Panc1 (cell line): ENCODE data around the gene FOXK1. TPM values are rescaled to one million over a fixed set of nuclear protein-coding genes. Genes with fewer than 3 reads are reported as not detected.

Experiments
- ATAC-seq: fragments of 200-7000 bp; cut with Tn5 transposase; 2 replicates; pipeline ENCODE4 v1.9.1; 2020; ENCODE audit warnings: mild to moderate bottlenecking, moderate library complexity
- BruUV-seq: library from RNA; stranded (reverse); fragments of 400-500 nt; replicated peaks from 2 replicates; lab custom pipeline; 2021; lab: Mats Ljungman, UMichigan
- CTCF ChIA-PET: fragments of 300-600 bp; sonication (Branson Sonifier 250); formaldehyde crosslinking; loops from one replicate; lab custom pipeline; 2022; ENCODE audit warnings: antibody characterized with exemption; lab: Charles Lee
- POLR2A ChIA-PET: fragments of 300-600 bp; sonication (Branson Sonifier 250); formaldehyde crosslinking; loops from one replicate; lab custom pipeline; 2022; ENCODE audit warnings: antibody characterized with exemption; lab: Charles Lee
- DNase-seq: peaks from one replicate; pipeline ENCODE4 v3.0.0-alpha.2; 2010; ENCODE audit warnings: low read depth, low spot score
- H3K27ac ChIP-seq: 2 replicates; pipeline ENCODE4 v1.5.1; 2011; ENCODE audit warnings: mild to moderate bottlenecking, low read length, inconsistent platforms
- H3K27me3 ChIP-seq: fragments of 200-500 bp; sonication (Bioruptor generic); 2 replicates; pipeline ENCODE4 v1.6.0; 2014; ENCODE audit warnings: low read length, inconsistent platforms; ENCODE audit not compliant: control insufficient read depth, insufficient read depth
- H3K36me3 ChIP-seq: fragments of 200-500 bp; sonication (Bioruptor generic); 2 replicates; pipeline ENCODE4 v1.5.1; 2014; ENCODE audit warnings: inconsistent platforms, mild to moderate bottlenecking, low read length, moderate library complexity; ENCODE audit not compliant: control insufficient read depth, insufficient read depth
- H3K4me1 ChIP-seq: 2 replicates; pipeline ENCODE4 v1.5.1; 2011; ENCODE audit warnings: inconsistent platforms, mild to moderate bottlenecking, low read length, moderate library complexity; ENCODE audit not compliant: control insufficient read depth, insufficient read depth
- H3K4me3 ChIP-seq, 2 experiments: 2 replicates each; pipeline ENCODE4 v1.5.1; 2011 to 2012; ENCODE audit warnings: low read depth in 2 of 2, low read length in 2 of 2, mild to moderate bottlenecking in 2 of 2, inconsistent platforms in 1 of 2, moderate library complexity in 1 of 2
- H3K9me3 ChIP-seq: fragments of 200-500 bp; sonication (Bioruptor generic); 2 replicates; pipeline ENCODE4 v1.5.1; 2014; ENCODE audit warnings: low read depth, mild to moderate bottlenecking, inconsistent platforms, low read length, moderate library complexity; ENCODE audit not compliant: control insufficient read depth, insufficient read depth
- POLR2AphosphoS5 ChIP-seq: IDR thresholded peaks from 2 replicates; pipeline ENCODE4 v1.6.1; 2012; ENCODE audit warnings: mild to moderate bottlenecking, low read depth, low read length, moderate library complexity
- SIN3A ChIP-seq: IDR thresholded peaks from 2 replicates; pipeline ENCODE4 v1.6.1; 2012; ENCODE audit warnings: low read depth, mild to moderate bottlenecking, low read length, moderate library complexity, borderline replicate concordance; ENCODE audit not compliant: insufficient read depth
- TCF7L2 ChIP-seq: IDR thresholded peaks from 2 replicates; pipeline ENCODE4 v1.6.1; 2011; ENCODE audit warnings: mild to moderate bottlenecking, low read depth, low read length, inconsistent platforms
- in situ Hi-C: cut with HindIII; loops from 2 replicates; pipeline ENCODE4 v1.10.0; 2016; ENCODE audit warnings: low sequenced_read_pairs, low pct_unique_long_range_greater_than_20kb
- intact Hi-C: fragments of 100-400 bp; cut with micrococcal nuclease; formaldehyde crosslinking; loops from one replicate; pipeline ENCODE4 v1.10.0; 2022; ENCODE audit not compliant: unreplicated experiment
- total RNA-seq: library from RNA; stranded (reverse); gene quantifications from one replicate; pipeline ENCODE4 v1.2.1, GENCODE V29; 2021; ENCODE audit not compliant: unreplicated experiment
- TF ChIP-seq, protein P1 (sequence below), 2 experiments: IDR thresholded peaks; 2 replicates each; pipeline ENCODE4 v1.6.1; 2011 to 2012; ENCODE audit warnings: low read depth in 2 of 2, control low read depth in 1 of 2, low read length in 1 of 2, mild to moderate bottlenecking in 1 of 2, moderate library complexity in 1 of 2; ENCODE audit not compliant: insufficient read depth in 1 of 2
- TF ChIP-seq, protein P2 (sequence below): fragments of 450-650 bp; IDR thresholded peaks from 2 replicates; pipeline ENCODE4 v1.5.1; 2017; ENCODE audit warnings: mild to moderate bottlenecking

Gene FOXK1
- total RNA-seq, 1 experiment from 2014 or later, result 72.7 TPM

DNA sequence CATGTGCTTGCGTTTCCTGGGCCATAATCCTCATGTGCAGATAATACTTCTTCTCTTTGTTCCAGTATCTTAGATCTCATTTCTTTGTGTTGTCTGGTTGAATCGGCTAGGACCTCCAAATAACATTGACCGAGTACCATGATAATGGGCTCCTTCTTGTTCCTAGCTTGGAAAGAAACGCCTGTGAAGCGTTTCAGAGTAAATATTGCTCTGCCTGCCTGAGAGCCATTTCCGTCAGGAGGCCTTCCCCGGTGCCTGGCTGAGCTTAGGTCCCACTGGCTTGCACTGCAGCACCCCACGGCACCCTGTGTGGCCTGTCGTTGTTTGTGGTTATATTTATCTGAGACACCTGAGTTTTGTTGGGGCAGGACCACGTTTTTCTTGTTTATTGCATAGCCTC is 17.7 kb downstream of the FOXK1 start:
- in situ Hi-C loops, result no loop called here
- ATAC-seq (no peak), DNase-seq (no peak)
- ChIA-PET POLR2A (no interaction called here), CTCF (no interaction called here)
- BruUV-seq, result TSS peak; percentile 49
- TF ChIP-seq TCF7L2 (no peak), POLR2AphosphoS5 (no peak), SIN3A (no peak)
- TF ChIP-seq, protein P1, sequence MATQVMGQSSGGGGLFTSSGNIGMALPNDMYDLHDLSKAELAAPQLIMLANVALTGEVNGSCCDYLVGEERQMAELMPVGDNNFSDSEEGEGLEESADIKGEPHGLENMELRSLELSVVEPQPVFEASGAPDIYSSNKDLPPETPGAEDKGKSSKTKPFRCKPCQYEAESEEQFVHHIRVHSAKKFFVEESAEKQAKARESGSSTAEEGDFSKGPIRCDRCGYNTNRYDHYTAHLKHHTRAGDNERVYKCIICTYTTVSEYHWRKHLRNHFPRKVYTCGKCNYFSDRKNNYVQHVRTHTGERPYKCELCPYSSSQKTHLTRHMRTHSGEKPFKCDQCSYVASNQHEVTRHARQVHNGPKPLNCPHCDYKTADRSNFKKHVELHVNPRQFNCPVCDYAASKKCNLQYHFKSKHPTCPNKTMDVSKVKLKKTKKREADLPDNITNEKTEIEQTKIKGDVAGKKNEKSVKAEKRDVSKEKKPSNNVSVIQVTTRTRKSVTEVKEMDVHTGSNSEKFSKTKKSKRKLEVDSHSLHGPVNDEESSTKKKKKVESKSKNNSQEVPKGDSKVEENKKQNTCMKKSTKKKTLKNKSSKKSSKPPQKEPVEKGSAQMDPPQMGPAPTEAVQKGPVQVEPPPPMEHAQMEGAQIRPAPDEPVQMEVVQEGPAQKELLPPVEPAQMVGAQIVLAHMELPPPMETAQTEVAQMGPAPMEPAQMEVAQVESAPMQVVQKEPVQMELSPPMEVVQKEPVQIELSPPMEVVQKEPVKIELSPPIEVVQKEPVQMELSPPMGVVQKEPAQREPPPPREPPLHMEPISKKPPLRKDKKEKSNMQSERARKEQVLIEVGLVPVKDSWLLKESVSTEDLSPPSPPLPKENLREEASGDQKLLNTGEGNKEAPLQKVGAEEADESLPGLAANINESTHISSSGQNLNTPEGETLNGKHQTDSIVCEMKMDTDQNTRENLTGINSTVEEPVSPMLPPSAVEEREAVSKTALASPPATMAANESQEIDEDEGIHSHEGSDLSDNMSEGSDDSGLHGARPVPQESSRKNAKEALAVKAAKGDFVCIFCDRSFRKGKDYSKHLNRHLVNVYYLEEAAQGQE (IDR thresholded peaks at IDR 0.05; ENCODE audit: insufficient read depth in 1 of 2, low read depth in 2 of 2, low read length in 1 of 2), result no peak
- TF ChIP-seq, protein P2, sequence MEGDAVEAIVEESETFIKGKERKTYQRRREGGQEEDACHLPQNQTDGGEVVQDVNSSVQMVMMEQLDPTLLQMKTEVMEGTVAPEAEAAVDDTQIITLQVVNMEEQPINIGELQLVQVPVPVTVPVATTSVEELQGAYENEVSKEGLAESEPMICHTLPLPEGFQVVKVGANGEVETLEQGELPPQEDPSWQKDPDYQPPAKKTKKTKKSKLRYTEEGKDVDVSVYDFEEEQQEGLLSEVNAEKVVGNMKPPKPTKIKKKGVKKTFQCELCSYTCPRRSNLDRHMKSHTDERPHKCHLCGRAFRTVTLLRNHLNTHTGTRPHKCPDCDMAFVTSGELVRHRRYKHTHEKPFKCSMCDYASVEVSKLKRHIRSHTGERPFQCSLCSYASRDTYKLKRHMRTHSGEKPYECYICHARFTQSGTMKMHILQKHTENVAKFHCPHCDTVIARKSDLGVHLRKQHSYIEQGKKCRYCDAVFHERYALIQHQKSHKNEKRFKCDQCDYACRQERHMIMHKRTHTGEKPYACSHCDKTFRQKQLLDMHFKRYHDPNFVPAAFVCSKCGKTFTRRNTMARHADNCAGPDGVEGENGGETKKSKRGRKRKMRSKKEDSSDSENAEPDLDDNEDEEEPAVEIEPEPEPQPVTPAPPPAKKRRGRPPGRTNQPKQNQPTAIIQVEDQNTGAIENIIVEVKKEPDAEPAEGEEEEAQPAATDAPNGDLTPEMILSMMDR, result no peak
- Histone ChIP-seq H3K4me1 (peaks cover 13% of the 10 kb centered on the region), H3K4me3 (no peak overlapping the region), H3K9me3 (no peaks in the 10 kb centered on the region), H3K36me3 (no peaks in the 10 kb centered on the region), H3K27me3 (no peaks in the 10 kb centered on the region), H3K27ac (no peak overlapping the region)
- intact Hi-C loops, result no loop called here

DNA sequence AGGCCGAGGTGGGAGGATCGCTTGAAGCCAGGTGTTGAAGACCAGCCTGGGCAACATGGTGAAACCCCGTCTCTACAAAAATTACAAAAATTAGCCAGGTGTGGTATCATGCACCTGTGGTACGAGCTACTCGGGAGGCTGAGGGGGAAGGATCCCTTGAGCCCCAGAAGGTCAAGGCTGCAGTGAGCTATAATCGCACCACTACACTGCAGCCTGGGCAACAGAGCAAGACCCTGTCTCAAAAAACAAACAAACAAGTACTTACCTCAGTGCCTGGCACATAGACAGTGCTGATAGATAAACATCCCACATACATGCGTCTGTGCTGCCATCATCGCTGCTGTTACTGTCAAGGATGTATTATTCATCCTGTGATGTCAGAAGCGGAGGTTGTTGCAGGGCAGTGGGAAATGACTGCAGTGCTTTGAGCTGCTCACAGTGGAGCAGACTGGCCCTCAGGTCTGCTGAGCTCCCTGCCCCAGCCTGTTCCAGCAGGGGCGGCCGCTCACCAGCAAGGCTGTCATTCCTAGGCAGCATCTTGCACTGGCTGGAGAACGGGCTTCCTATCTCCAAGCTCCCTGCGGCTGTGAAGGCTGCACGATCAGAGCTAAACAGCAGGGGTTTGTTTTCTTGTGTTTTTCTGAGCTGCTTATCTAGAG is 18.6 kb downstream of the FOXK1 start:
- Histone ChIP-seq H3K4me1 (peaks cover 13% of the 10 kb centered on the region), H3K4me3 (no peak overlapping the region), H3K27ac (no peak overlapping the region), H3K27me3 (no peaks in the 10 kb centered on the region), H3K9me3 (no peaks in the 10 kb centered on the region), H3K36me3 (no peaks in the 10 kb centered on the region)
- DNase-seq (no peak), ATAC-seq (peak; percentile 64)
- TF ChIP-seq TCF7L2, result no peak
- TF ChIP-seq, protein P1 (IDR thresholded peaks at IDR 0.05; ENCODE audit: insufficient read depth in 1 of 2, low read depth in 2 of 2, low read length in 1 of 2), result no peak
- TF ChIP-seq, protein P2, result no peak
- TF ChIP-seq SIN3A, result no peak
- TF ChIP-seq POLR2AphosphoS5, result no peak
- ChIA-PET CTCF (no interaction called here), POLR2A (interaction anchor here (0.7 kb wide), 1 partner anchor 19 kb away, joined by 3 read pairs; no protein-coding TSS in a partner anchor)
- intact Hi-C loops (no loop called here), in situ Hi-C loops (no loop called here)
- no TSS peak for BruUV-seq
